OCI-LY3 (cell line): ENCODE measurements around the gene CSTF3.
A peak's percentile ranks its signal among the peaks of the same experiment; 100 is the strongest.
"Not testable (repeated sequence)": the region's sequence is repeated elsewhere in the genome, so short reads cannot be mapped to it uniquely, and the experiment has no call there.

Source experiments
- H2AFZ ChIP-seq: fragments of 200-600, 300-600 bp; shearing (Covaris generic); 2 replicates; pipeline ENCODE4 v1.6.0; 2014; ENCODE audit warnings: antibody characterized with exemption, low read depth, low read length
- H3K27ac ChIP-seq: fragments of 200-600, 300-600 bp; sonication (generic); 2 replicates; pipeline ENCODE4 v1.5.1; 2014; ENCODE audit warnings: mild to moderate bottlenecking, low read length, moderate library complexity, mixed read lengths
- H3K27me3 ChIP-seq: fragments of 200-600, 300-600 bp; sonication (generic); 2 replicates; pipeline ENCODE4 v1.6.1; 2014; ENCODE audit warnings: low read depth, low read length, mixed read lengths
- H3K36me3 ChIP-seq: fragments of 200-600, 300-600 bp; sonication (generic); replicated peaks from 2 replicates; pipeline ENCODE3; 2014; ENCODE audit warnings: low read depth, low read length, mixed read lengths
- H3K4me1 ChIP-seq: fragments of 300-600, 200-600 bp; sonication (generic); 2 replicates; pipeline ENCODE4 v1.6.1; 2014; ENCODE audit warnings: low read length, mixed read lengths
- H3K4me2 ChIP-seq: fragments of 200-600, 300-600 bp; sonication (generic); 2 replicates; pipeline ENCODE4 v1.6.1; 2014; ENCODE audit warnings: low read length, mixed read lengths
- H3K4me3 ChIP-seq: fragments of 300-600, 200-600 bp; sonication (generic); 2 replicates; pipeline ENCODE4 v1.5.1; 2014; ENCODE audit warnings: antibody characterized with exemption, mild to moderate bottlenecking, low read length, moderate library complexity
- H3K79me2 ChIP-seq: fragments of 300-600, 200-600 bp; shearing (Covaris generic); 2 replicates; pipeline ENCODE4 v1.6.1; 2014; ENCODE audit warnings: mild to moderate bottlenecking, low read length, mixed read lengths
- H3K9ac ChIP-seq: fragments of 300-600, 200-600 bp; shearing (Covaris generic); 2 replicates; pipeline ENCODE4 v1.6.0; 2014; ENCODE audit warnings: mild to moderate bottlenecking, low read length, moderate library complexity
- H3K9me3 ChIP-seq: fragments of 200-600, 300-600 bp; shearing (Covaris generic); 2 replicates; pipeline ENCODE4 v1.6.1; 2014; ENCODE audit warnings: low read length, mixed read lengths; ENCODE audit not compliant: insufficient read depth
- H4K20me1 ChIP-seq: fragments of 200-600, 300-600 bp; sonication (generic); 2 replicates; pipeline ENCODE4 v1.6.1; 2016; ENCODE audit warnings: low read length, mixed read lengths; ENCODE audit not compliant: insufficient read depth
- CTCF ChIP-seq: fragments of 200-600, 300-600 bp; sonication (generic); IDR thresholded peaks from 2 replicates; pipeline ENCODE4 v1.5.1; 2014; ENCODE audit warnings: antibody characterized with exemption, low read length, low read depth
- EZH2phosphoT487 ChIP-seq: fragments of 200-600 bp; shearing (Covaris generic); IDR thresholded peaks from 2 replicates; pipeline ENCODE4 v1.6.1; 2018; ENCODE audit warnings: antibody characterized with exemption, mixed run types, low read depth

Gene CSTF3

GRCh38 chr11:33160587-33160986 lies 693 bp downstream of the CSTF3 start:
- peaks cover 21% of the 10 kb centered on the region for H3K4me1 ChIP-seq
- TF ChIP-seq CTCF (no peak), EZH2phosphoT487 (no peak)
- no peak overlapping the region for H2AFZ ChIP-seq
- H3K27me3 ChIP-seq, result no peaks in the 10 kb centered on the region
- peak overlapping the region; percentile 89 for H3K9ac ChIP-seq
- H3K4me3 ChIP-seq, result peak overlapping the region; percentile 75
- H3K4me2 ChIP-seq, result peak overlapping the region; percentile 86
- H3K79me2 ChIP-seq, result peaks cover 66% of the 10 kb centered on the region
- peaks cover 6% of the 10 kb centered on the region; the same call in 1 of the 2 replicates for H4K20me1 ChIP-seq
- peak overlapping the region; percentile 30 for H3K27ac ChIP-seq
- no peaks in the 10 kb centered on the region for H3K9me3 ChIP-seq
- H3K36me3 ChIP-seq, result peaks cover 12% of the 10 kb centered on the region

GRCh38 chr11:33160136-33160535 lies 1.1 kb downstream of the CSTF3 start:
- H3K4me2 ChIP-seq, result peak overlapping the region; percentile 86
- H3K4me1 ChIP-seq, result peaks cover 21% of the 10 kb centered on the region
- TF ChIP-seq CTCF, result no peak
- peaks cover 14% of the 10 kb centered on the region for H3K36me3 ChIP-seq
- peak overlapping the region; percentile 75 for H3K4me3 ChIP-seq
- no peaks in the 10 kb centered on the region for H3K9me3 ChIP-seq
- no peak overlapping the region for H2AFZ ChIP-seq
- H3K27me3 ChIP-seq, result no peaks in the 10 kb centered on the region
- peak overlapping the region; percentile 89 for H3K9ac ChIP-seq
- H3K79me2 ChIP-seq, result peaks cover 70% of the 10 kb centered on the region
- H3K27ac ChIP-seq, result peak overlapping the region; percentile 30; the same call in 1 of the 2 replicates
- peaks cover 9% of the 10 kb centered on the region; the same call in 1 of the 2 replicates for H4K20me1 ChIP-seq

- H3K79me2 ChIP-seq, result peaks cover 77% of the 10 kb centered on the region
- not testable (repeated sequence) for H3K9me3 ChIP-seq
- peaks cover 21% of the 10 kb centered on the region for H3K4me1 ChIP-seq
Observed at GRCh38 chr11:33159378-33159867, 1.9 kb downstream of the CSTF3 start.

GRCh38 chr11:33158596-33159275 lies 2.5 kb downstream of the CSTF3 start:
- Histone ChIP-seq H2AFZ (no peak overlapping the region), H3K4me3 (no peak overlapping the region), H4K20me1 (peaks cover 12% of the 10 kb centered on the region), H3K9me3 (no peaks in the 10 kb centered on the region), H3K4me1 (peaks cover 21% of the 10 kb centered on the region), H3K9ac (no peak overlapping the region), H3K4me2 (peak overlapping the region; percentile 15), H3K79me2 (peaks cover 84% of the 10 kb centered on the region), H3K36me3 (peaks cover 18% of the 10 kb centered on the region), H3K27ac (no peak overlapping the region), H3K27me3 (no peaks in the 10 kb centered on the region)
- TF ChIP-seq CTCF, result no peak
- TF ChIP-seq EZH2phosphoT487, result no peak

More at GRCh38 chr11:33159378-33159867, 1.9 kb downstream of the CSTF3 start:
- Histone ChIP-seq H3K36me3 (peaks cover 18% of the 10 kb centered on the region), H3K4me3 (peak overlapping the region; percentile 75), H3K4me2 (peak overlapping the region; percentile 86), H3K27ac (0 out of 2 replicates have a peak overlapping the region, but pooled peaks have one; percentile 30)
- not testable (repeated sequence) for H3K27me3 ChIP-seq, H2AFZ ChIP-seq, H3K9ac ChIP-seq, H4K20me1 ChIP-seq
